Epithelial cell of proximal tubule (primary cell): ENCODE data around the gene USP3. TPM values are rescaled to one million over a fixed set of nuclear protein-coding genes. Genes with fewer than 3 reads are reported as not detected.

Experiments used
- DNase-seq: peaks from one replicate; pipeline ENCODE4 v3.0.0-alpha.2; 2011; ENCODE audit warnings: low read depth
- H3K4me3 ChIP-seq: 2 replicates; pipeline ENCODE4 v1.5.1; 2011; ENCODE audit warnings: low read depth, mild to moderate bottlenecking, low read length
- CTCF ChIP-seq: conservative IDR thresholded peaks from 2 replicates; pipeline ENCODE4 v1.5.1; 2012; ENCODE audit warnings: low read depth, mild to moderate bottlenecking, low read length
- total RNA-seq: library from RNA; depleted of rRNA; stranded (reverse); fragments of >200 nt; gene quantifications from 2 replicates; pipeline ENCODE4 v1.2.3, GENCODE V29; 2015

USP3 gene
- total RNA-seq, 1 donor from 2014 or later, result 34.2 TPM

- no peak for DNase-seq
- H3K4me3 ChIP-seq, result no peak overlapping the region
- no peak for TF ChIP-seq CTCF
Measured at GRCh38 chr15:63623232-63623969, 119.0 kb downstream of the USP3 start.

GRCh38 chr15:63626955-63627354 lies 122.6 kb downstream of the USP3 start:
- no peak for TF ChIP-seq CTCF
- H3K4me3 ChIP-seq, result no peak overlapping the region
- DNase-seq, result no peak

- no peak for TF ChIP-seq CTCF
- DNase-seq, result no peak
- H3K4me3 ChIP-seq, result no peak overlapping the region
Measured at GRCh38 chr15:63628123-63628822, 123.9 kb downstream of the USP3 start.

GRCh38 chr15:63630036-63630751 lies 125.8 kb downstream of the USP3 start:
- H3K4me3 ChIP-seq, result no peak overlapping the region
- DNase-seq, result no peak
- no peak for TF ChIP-seq CTCF

GRCh38 chr15:63633312-63633711 lies 128.9 kb downstream of the USP3 start:
- H3K4me3 ChIP-seq, result no peak overlapping the region
- DNase-seq, result no peak
- TF ChIP-seq CTCF, result no peak

GRCh38 chr15:63634154-63634553 lies 129.8 kb downstream of the USP3 start:
- no peak overlapping the region for H3K4me3 ChIP-seq
- TF ChIP-seq CTCF, result no peak
- DNase-seq, result no peak
